Osteocyte (in vitro differentiated cells): ENCODE measurements around the gene CRABP1. TPM values are rescaled to one million over a fixed set of nuclear protein-coding genes. Genes with fewer than 3 reads are reported as not detected.

ENCODE experiments used
- DNase-seq: peaks from one replicate; pipeline ENCODE4 v3.0.0; 2021; ENCODE audit warnings: mixed read lengths; ENCODE audit not compliant: unreplicated experiment; ENCODE audit errors: extremely low spot score
- H3K27ac Mint-ChIP-seq: one replicate; pipeline ENCODE4 v1.8.0; 2021; ENCODE audit warnings: mild to moderate bottlenecking, mixed read lengths; ENCODE audit not compliant: unreplicated experiment
- H3K27me3 Mint-ChIP-seq: one replicate; pipeline ENCODE4 v1.8.0; 2021; ENCODE audit warnings: mixed read lengths; ENCODE audit not compliant: unreplicated experiment
- H3K36me3 Mint-ChIP-seq: one replicate; pipeline ENCODE4 v1.8.0; 2021; ENCODE audit warnings: mixed read lengths; ENCODE audit not compliant: unreplicated experiment
- H3K4me1 Mint-ChIP-seq: one replicate; pipeline ENCODE4 v1.8.0; 2021; ENCODE audit warnings: mixed read lengths; ENCODE audit not compliant: unreplicated experiment
- H3K4me3 Mint-ChIP-seq: one replicate; pipeline ENCODE4 v1.8.0; 2021; ENCODE audit warnings: mild to moderate bottlenecking, moderate library complexity, mixed read lengths; ENCODE audit not compliant: unreplicated experiment
- H3K9me3 Mint-ChIP-seq: one replicate; pipeline ENCODE4 v1.8.0; 2021; ENCODE audit warnings: mixed read lengths; ENCODE audit not compliant: unreplicated experiment
- total RNA-seq: library from RNA; stranded (reverse); gene quantifications from 2 replicates; pipeline ENCODE4 v1.2.1, GENCODE V29; 2021
- TF ChIP-seq, protein P1 (sequence below): fragments of 200-600 bp; sonication (generic); IDR thresholded peaks from 2 replicates; pipeline ENCODE4 v1.5.0; 2021; ENCODE audit warnings: antibody characterized with exemption, mild to moderate bottlenecking, moderate library complexity

CRABP1 gene
- total RNA-seq, 1 donor from 2014 or later = 5.2 TPM

- Mint-ChIP-seq H3K9me3 (no peaks in the 10 kb centered on the region), H3K4me3 (no peak overlapping the region), H3K4me1 (peaks cover 18% of the 10 kb centered on the region), H3K36me3 (no peaks in the 10 kb centered on the region), H3K27me3 (no peaks in the 10 kb centered on the region), H3K27ac (no peak overlapping the region)
- DNase-seq = no peak
- TF ChIP-seq, protein P1, sequence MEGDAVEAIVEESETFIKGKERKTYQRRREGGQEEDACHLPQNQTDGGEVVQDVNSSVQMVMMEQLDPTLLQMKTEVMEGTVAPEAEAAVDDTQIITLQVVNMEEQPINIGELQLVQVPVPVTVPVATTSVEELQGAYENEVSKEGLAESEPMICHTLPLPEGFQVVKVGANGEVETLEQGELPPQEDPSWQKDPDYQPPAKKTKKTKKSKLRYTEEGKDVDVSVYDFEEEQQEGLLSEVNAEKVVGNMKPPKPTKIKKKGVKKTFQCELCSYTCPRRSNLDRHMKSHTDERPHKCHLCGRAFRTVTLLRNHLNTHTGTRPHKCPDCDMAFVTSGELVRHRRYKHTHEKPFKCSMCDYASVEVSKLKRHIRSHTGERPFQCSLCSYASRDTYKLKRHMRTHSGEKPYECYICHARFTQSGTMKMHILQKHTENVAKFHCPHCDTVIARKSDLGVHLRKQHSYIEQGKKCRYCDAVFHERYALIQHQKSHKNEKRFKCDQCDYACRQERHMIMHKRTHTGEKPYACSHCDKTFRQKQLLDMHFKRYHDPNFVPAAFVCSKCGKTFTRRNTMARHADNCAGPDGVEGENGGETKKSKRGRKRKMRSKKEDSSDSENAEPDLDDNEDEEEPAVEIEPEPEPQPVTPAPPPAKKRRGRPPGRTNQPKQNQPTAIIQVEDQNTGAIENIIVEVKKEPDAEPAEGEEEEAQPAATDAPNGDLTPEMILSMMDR = no peak
Observed at GRCh38 chr15:78319588-78319987, 20.6 kb upstream of the CRABP1 start.

DNA sequence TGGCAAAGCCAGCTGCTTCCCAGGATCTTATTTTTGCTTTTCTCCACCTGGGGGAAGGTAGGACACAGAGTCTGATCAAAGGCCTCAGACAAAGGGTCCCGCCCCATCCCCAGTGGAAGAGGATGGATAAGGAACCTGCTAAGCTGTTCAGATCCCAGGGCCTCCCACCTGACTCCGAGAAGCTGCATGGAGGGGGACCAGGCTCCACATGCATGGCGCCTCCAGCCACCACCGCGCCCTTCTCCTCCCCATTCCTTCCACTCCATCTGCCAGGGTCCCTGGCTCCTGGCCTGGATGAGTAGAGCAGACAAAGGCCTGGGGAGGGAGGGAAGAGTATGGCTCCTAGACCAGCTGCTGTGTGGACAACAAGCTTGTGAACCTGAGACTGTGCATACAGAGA is 20.0 kb upstream of the CRABP1 start:
- Mint-ChIP-seq H3K4me3 (no peak overlapping the region), H3K27me3 (no peaks in the 10 kb centered on the region), H3K36me3 (no peaks in the 10 kb centered on the region), H3K27ac (no peak overlapping the region), H3K9me3 (no peaks in the 10 kb centered on the region), H3K4me1 (peaks cover 22% of the 10 kb centered on the region)
- TF ChIP-seq, protein P1 = no peak
- no peak for DNase-seq

DNA sequence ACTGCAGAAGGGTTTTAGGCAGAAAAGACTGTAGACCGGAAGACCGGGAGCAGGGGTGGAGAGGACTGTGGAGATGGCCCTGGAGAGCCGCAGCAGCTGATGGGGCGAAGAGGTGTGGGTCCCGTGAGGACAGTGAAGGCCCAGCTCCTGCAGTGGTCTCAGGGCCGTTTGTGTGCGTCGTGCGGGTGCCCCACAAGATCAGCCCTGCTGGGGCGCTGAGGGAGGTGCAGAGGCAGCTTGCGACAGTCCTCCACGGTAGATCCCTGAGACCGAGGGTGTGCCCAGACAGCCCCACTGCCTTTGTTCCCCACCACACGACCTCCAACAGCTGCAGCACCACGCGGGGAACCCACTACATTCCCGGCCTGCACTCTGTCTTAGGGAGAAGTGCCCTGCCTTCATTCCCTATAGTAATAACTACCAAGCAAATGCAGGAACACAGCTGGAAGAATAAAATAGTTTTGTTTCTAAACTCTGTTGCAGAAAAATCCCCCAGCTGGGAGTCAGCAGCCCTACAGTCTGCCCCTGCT is 19.0 kb upstream of the CRABP1 start:
- Mint-ChIP-seq H3K4me3 (no peak overlapping the region), H3K9me3 (no peaks in the 10 kb centered on the region), H3K36me3 (no peaks in the 10 kb centered on the region), H3K4me1 (peaks cover 27% of the 10 kb centered on the region), H3K27me3 (no peaks in the 10 kb centered on the region), H3K27ac (no peak overlapping the region)
- TF ChIP-seq, protein P1 = no peak
- no peak for DNase-seq

DNA sequence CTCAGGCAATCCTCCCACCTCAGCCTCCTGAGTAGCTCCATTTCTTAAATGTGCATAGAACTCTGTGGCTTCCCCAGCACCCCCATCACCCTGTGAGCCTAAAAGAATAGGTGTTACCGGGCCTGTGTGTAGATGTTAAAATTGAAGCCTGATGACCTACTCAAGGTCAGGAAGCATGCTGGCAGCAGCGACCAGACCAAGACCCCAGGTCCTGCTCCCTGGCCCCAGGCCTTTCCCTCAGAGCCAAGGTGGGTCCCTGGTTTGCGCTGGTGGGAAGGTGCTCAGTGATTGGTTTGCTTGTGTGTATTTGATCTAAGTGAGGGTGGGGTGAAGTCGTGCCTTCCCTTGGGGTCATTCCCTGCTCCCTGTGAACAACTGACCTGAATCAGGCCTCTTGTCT is 18.4 kb upstream of the CRABP1 start:
- H3K27ac Mint-ChIP-seq = peak overlapping the region; percentile 59
- peaks cover 27% of the 10 kb centered on the region for H3K4me1 Mint-ChIP-seq
- H3K27me3 Mint-ChIP-seq = no peaks in the 10 kb centered on the region
- H3K4me3 Mint-ChIP-seq = no peak overlapping the region
- no peak for DNase-seq
- no peaks in the 10 kb centered on the region for H3K36me3 Mint-ChIP-seq
- TF ChIP-seq, protein P1 = no peak
- H3K9me3 Mint-ChIP-seq = no peaks in the 10 kb centered on the region

GRCh38 chr15:78322243-78322642 is 17.9 kb upstream of the CRABP1 start:
- peaks cover 27% of the 10 kb centered on the region for H3K4me1 Mint-ChIP-seq
- H3K27ac Mint-ChIP-seq = peak overlapping the region; percentile 59
- no peaks in the 10 kb centered on the region for H3K9me3 Mint-ChIP-seq
- no peak for DNase-seq
- H3K27me3 Mint-ChIP-seq = no peaks in the 10 kb centered on the region
- TF ChIP-seq, protein P1 = no peak
- no peaks in the 10 kb centered on the region for H3K36me3 Mint-ChIP-seq
- H3K4me3 Mint-ChIP-seq = no peak overlapping the region
